ENCODE measurements around the gene TOP2A.

TOP2A gene

DNA sequence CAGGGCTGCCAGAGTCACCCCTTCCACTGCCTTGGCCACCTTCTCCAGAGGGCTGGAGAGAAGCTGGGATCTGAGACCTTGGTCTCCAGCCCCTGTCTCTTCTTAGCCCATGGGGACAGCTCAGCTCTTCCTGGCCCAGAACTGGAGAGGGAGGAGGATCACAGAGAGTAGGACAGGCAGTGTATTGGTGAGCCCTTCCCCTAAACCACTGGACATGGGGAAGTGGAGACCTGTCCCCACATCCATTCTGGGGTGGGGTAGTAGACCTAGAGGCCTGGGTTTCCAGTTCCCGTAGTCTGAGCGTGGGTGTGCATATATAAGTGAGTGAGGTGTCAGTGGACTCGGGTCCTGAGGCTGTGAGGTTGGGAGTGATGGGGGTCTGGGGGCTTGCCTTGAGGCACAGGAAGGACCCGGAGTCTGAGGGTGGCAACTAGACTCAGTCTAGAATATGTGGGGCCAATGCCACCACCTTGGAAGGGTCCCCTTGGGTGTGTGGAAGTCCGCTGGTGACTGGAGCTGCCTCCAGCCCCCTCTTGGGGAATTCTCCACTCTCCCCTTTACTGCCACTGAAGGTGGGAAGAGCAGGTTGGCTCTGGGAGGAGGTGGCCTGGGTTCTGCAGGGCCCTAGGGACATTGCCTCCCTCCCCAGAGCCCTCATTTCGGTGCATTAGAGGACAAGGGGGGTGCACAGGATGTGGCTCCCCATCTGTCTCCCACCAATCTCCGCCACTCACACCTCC is 73.1 kb downstream of the TOP2A start:
- DNase-seq = no peak

DNA sequence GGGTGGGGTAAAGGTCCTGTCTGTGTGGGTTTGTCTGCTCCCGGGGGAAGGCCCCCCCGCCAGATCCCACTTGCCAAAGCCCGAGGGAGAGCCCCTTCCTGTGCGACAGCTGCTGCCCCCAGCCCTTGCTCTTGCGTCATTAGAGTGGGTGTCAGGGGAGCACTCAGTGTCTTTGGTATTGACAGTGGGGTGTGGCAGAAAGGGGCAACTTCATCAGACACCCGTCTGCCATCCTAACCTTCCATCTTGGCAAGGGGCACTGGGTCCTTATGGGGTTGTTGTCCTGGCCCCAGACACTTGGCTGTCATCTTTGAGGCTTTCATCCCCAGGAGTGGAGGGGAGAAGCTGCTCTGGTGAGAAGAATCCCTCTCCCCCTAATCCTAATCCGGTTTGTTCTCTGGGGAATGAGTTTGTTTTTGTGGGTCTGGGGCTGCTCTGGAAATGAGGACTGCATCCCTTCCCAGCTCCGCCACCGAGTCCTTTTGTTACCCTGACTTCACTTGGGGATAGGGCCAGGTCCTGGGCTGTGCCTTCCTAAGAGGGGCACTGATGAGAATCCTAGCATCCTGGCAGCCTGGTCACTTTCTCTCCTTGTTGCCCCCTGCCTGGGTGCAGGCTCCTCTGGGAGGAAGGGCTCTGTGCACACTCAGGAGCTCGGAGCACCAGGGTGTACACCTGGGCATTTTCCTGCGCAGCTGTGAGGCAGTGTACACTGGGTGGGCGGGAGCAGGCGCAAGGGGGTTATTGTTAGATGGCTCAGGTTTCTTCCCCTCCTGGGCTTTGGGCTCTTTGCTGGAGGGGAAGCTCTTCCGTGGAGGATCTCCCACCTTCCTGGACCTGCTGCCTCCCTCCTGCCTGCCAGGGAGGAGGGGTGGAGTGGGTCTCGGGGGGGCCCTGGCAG is 74.2 kb downstream of the TOP2A start:
- no peak for DNase-seq

DNA sequence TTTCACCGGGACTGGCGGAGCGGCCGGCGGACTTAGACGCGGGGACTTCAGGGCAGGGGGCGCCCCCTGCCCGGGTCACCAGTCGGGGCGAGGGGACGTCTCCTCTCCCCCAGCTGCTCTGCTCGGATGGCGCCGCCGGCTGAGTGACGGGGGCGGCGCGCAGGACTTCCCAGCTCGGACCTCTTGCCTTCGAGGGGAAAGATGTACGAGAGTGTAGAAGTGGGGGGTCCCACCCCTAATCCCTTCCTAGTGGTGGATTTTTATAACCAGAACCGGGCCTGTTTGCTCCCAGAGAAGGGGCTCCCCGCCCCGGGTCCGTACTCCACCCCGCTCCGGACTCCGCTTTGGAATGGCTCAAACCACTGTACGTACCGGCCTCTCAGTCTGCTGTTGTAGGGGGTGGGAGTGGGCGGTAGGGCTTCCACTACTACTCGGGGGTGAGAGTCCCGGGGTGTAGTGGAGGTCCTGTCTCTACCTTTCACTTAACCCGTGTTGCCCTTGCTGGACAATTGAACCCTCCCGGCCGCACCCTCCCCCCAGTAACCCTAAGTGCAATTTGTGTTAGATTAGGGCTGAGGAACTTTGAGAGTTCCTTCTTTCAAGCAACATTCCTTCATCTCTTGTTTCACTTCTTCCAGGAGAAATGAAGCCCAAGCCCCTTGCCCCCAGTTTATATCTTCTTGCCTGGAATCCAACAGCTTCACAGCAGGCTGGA is 75.0 kb downstream of the TOP2A start:
- no peak for DNase-seq

DNA sequence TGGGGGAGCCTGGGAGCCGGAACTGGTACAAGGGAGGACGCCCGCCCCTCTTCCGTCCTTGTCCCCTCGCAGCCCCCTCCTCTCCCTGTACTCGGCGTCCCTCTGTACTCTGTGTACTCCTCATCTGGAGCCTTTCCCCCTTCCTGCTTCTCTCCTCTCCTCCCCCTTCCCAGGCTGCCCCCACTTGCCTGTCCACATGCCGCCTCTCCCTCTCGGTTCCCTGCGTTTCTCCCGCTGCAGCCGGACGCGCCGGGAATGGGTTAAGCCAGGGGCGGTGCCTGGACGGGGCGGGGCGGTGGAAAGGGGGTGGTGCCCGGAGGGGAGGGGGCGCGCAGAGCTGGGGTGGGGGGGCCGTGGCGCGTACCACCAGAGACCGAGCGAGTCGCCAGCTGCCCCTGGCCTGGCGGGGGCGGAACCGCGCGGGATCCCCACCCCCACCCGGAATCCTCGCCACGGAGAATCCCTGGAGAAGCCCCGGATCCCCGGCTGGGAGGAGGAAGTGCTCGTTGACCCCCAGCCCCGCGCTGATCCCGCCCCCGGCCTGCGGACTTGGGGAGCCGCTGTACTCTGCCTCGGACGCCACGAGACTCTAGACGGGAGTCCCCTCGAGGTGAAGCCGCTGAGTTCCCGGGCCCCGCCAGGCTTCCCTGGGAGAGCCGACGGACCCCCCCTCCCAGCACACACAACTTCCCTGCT is 75.7 kb downstream of the TOP2A start:
- DNase-seq = peak in 4 of 6 experiments; percentile 23 to 47 (median 42)

DNA sequence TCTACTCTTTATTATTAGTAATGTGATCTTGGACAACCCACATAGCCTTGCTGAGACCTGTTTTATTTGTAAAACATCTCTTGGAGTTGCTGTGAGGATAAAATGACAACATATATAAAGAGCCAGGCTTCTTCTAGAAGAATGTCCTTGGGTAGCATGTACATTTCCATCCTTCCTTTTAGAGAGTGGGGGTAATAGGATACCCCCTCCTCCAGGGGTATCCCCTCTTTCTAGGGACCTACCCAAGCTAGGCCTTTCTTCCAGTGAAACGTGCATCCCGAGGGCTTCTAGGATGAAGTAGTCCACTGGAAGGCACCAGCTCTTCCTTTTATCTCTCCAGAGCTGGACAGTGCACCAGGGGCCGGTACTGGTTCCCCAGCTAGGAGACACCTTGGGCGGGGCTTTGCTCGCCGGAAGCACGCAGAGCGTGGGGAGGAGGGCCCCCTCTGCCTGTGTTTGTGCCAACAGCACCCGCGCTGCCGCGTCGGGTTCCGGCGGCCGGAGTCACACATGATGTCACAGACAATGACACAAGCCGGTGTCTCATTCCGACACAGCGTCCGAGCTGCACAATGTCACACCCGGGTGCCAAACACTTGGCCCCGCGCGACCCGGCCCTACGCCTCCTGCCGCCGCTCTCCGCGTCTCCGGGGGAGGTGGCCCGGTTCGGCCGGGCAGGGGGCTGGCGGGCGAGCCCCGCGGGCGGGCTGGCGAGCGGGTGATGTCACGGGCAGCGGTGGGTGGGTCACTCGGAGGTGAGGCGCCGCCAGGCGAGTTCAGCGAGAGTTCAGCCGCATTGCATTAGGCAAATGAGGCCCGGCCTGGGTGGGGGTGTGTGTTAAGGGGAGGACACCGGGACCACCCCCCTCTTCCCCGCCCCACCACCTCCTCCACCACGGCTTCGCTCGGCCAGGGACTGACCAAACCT is 76.6 kb downstream of the TOP2A start:
- DNase-seq = peak; percentile 78 to 86 (median 84)

DNA sequence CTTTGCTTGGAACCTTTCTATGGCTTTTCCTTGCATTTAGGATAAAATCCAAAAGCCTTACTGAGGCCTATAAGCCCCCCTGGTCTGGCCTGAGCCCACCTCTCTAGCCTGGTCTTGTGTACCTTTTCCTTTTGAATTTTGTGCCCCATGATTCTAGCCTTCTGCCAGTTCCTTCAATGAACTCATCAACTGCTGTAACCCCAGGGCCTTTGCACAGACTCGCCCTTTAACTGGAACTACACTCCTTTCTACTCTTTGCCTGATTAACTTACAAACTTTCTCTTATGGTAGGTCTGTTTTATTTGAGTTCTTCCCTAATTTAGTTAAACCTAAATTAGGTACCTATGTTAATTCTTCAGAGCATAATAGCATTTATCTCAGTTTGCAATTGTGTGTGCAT is 77.4 kb downstream of the TOP2A start:
- DNase-seq = no peak

DNA sequence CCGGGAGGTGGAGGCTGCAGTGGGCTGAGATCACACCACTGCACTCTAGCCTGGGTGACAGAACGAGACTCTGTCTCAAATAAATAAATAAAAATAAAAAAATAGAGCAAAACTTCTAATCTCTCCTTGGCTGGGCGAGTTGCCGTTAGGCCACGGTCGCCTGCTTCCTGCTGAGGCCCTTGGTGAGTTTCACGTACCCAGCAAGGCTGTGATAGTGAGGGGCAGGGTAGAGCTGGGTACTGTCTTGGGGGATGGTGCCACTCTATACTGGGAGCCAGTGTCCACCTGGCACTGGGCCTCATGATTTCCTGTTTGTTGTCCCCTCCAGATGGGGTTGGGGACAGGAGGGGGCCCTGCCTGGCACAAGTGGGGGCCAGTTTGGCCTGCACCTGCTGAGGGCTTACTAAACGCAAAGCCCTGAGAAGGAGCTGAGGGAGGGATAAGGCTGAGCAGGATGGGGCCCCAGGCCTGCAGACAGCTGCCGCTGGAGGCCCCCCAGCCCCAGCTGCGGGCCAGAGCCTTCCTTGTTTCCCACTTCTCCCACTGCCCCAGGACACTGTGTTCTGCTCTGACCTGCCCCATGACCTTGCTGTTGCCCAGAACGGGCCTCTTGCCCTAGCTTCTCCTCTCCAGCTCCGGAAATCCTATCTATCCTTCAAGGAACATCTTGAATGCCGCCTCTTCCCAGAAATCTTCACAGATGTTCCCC is 78.6 kb downstream of the TOP2A start:
- DNase-seq = no peak

Measured in stimulated activated naive CD4-positive, alpha-beta T cell (primary cell).